Hepatocyte (in vitro differentiated cells): ENCODE results near the gene CTNNA3. TPM values are rescaled to one million over a fixed set of nuclear protein-coding genes. Genes with fewer than 3 reads are reported as not detected.

Source experiments
- DNase-seq: peaks from one replicate; pipeline ENCODE4 v3.0.0-alpha.2; 2016; ENCODE audit warnings: low spot score
- H2AFZ ChIP-seq: fragments of 200-600 bp; sonication (generic); 2 replicates; pipeline ENCODE4 v1.6.0; 2016; ENCODE audit warnings: antibody characterized with exemption, mild to moderate bottlenecking
- H3K27ac ChIP-seq: fragments of 200-600 bp; sonication (generic); 2 replicates; pipeline ENCODE4 v1.5.1; 2016; ENCODE audit warnings: mild to moderate bottlenecking
- H3K27me3 ChIP-seq: fragments of 200-600 bp; sonication (generic); 2 replicates; pipeline ENCODE4 v1.6.1; 2016
- H3K36me3 ChIP-seq: fragments of 200-600 bp; sonication (generic); replicated peaks from 2 replicates; pipeline ENCODE4 v1.5.1; 2016; ENCODE audit warnings: low read depth; ENCODE audit not compliant: insufficient read depth
- H3K4me1 ChIP-seq: fragments of 200-600 bp; sonication (generic); 2 replicates; pipeline ENCODE4 v1.5.1; 2016; ENCODE audit warnings: mild to moderate bottlenecking, moderate library complexity; ENCODE audit not compliant: insufficient read depth
- H3K4me2 ChIP-seq: fragments of 200-600 bp; sonication (generic); 2 replicates; pipeline ENCODE4 v1.6.0; 2016
- H3K4me3 ChIP-seq: fragments of 200-600 bp; sonication (generic); 2 replicates; pipeline ENCODE4 v1.5.1; 2016; ENCODE audit warnings: mild to moderate bottlenecking
- H3K79me2 ChIP-seq: fragments of 200-600 bp; sonication (generic); 2 replicates; pipeline ENCODE4 v1.6.0; 2017; ENCODE audit warnings: mild to moderate bottlenecking
- H3K9me2 ChIP-seq: fragments of 200-600 bp; sonication (generic); replicated peaks from 2 replicates; pipeline ENCODE4 v1.6.0; 2017; ENCODE audit warnings: mild to moderate bottlenecking; ENCODE audit not compliant: insufficient read depth
- H3K9me3 ChIP-seq: fragments of 200-600 bp; sonication (generic); 2 replicates; pipeline ENCODE4 v1.5.1; 2016; ENCODE audit warnings: low read depth, mild to moderate bottlenecking
- H4K20me1 ChIP-seq: fragments of 200-600 bp; sonication (generic); 2 replicates; pipeline ENCODE4 v1.6.0; 2016; ENCODE audit warnings: mild to moderate bottlenecking; ENCODE audit not compliant: insufficient read depth, poor library complexity, severe bottlenecking
- CTCF ChIP-seq: fragments of 200-600 bp; sonication (generic); IDR thresholded peaks from 2 replicates; pipeline ENCODE4 v1.5.1; 2016; ENCODE audit warnings: antibody characterized with exemption, mild to moderate bottlenecking; ENCODE audit not compliant: poor library complexity
- EZH2 ChIP-seq: fragments of 200-600 bp; sonication (generic); IDR thresholded peaks from 2 replicates; pipeline ENCODE4 v1.6.1; 2016; ENCODE audit warnings: antibody characterized with exemption, mild to moderate bottlenecking, borderline replicate concordance
- EZH2phosphoT487 ChIP-seq: fragments of 200-600 bp; sonication (generic); IDR thresholded peaks from one replicate; pipeline ENCODE4 v1.6.1; 2018; ENCODE audit warnings: antibody characterized with exemption, mild to moderate bottlenecking, low read depth, moderate library complexity; ENCODE audit not compliant: unreplicated experiment, severe bottlenecking
- WGBS: methylation state at CpG from one replicate; pipeline ENCODE4 v1.1.6; 2016; ENCODE audit warnings: low lambda C conversion rate; ENCODE audit errors: missing lambda C conversion rate; 5-methylcytosine and 5-hydroxymethylcytosine counted together
- polyA plus RNA-seq: library from polyadenylated mRNA; unstranded; fragments of >200 nt; fragmentation: Nextera tagmentation; extraction: Ambion mirVana; gene quantifications from 2 replicates; pipeline ENCODE4 v1.2.1, GENCODE V29; 2016
- total RNA-seq: library from RNA; depleted of rRNA; stranded (reverse); fragments of >200 nt; gene quantifications from 2 replicates; pipeline ENCODE4 v1.2.3, GENCODE V29; 2014

The CTNNA3 gene
- total and polyA plus RNA-seq, 2 experiments from 2014 or later, result 12.9 to 25.9 TPM

GRCh38 chr10:66714741-66715140 is 981.3 kb downstream of the CTNNA3 start:
- H3K27me3 ChIP-seq, result no peaks in the 10 kb centered on the region
- no peak overlapping the region for H3K27ac ChIP-seq
- no peaks in the 10 kb centered on the region for H4K20me1 ChIP-seq
- no peaks in the 10 kb centered on the region for H3K9me3 ChIP-seq
- no peak overlapping the region for H3K4me2 ChIP-seq
- H3K4me1 ChIP-seq, result no peaks in the 10 kb centered on the region
- 52% methylated on average over 1 of the region's 1 CpG for WGBS
- TF ChIP-seq EZH2, result no peak
- no peak for TF ChIP-seq EZH2phosphoT487
- no peak for TF ChIP-seq CTCF
- H3K4me3 ChIP-seq, result no peak overlapping the region
- H3K9me2 ChIP-seq, result no peaks in the 10 kb centered on the region
- no peaks in the 10 kb centered on the region for H3K79me2 ChIP-seq
- DNase-seq, result no peak
- H3K36me3 ChIP-seq, result no peaks in the 10 kb centered on the region
- no peak overlapping the region for H2AFZ ChIP-seq

DNA sequence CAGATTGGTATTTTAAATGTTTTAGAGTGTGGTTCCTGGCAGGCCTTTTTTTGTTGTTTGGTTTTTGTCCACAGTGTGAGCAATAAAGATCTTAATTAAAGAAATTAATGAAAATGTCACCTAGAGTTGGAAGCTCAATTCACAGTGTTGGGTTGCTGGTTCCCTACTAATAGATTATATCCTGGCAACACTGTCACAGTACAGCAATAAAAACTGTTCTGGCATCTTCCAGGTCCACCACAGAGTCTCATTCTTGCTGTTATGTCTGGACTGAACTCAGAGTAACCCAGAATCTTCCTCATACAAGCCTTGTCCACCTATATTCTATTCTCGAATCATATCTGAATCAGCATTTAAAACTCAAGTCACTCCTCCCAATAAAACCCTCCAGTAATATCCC is 982.6 kb downstream of the CTNNA3 start:
- H3K27me3 ChIP-seq, result no peaks in the 10 kb centered on the region
- TF ChIP-seq EZH2 (no peak), CTCF (no peak), EZH2phosphoT487 (no peak)
- 89% methylated on average over 1 of the region's 1 CpG for WGBS
- no peaks in the 10 kb centered on the region for H3K36me3 ChIP-seq
- H3K79me2 ChIP-seq, result no peaks in the 10 kb centered on the region
- H3K4me2 ChIP-seq, result no peak overlapping the region
- H3K9me2 ChIP-seq, result no peaks in the 10 kb centered on the region
- no peak overlapping the region for H3K27ac ChIP-seq
- H3K4me1 ChIP-seq, result no peaks in the 10 kb centered on the region
- H2AFZ ChIP-seq, result no peak overlapping the region
- H3K4me3 ChIP-seq, result no peak overlapping the region
- H3K9me3 ChIP-seq, result no peaks in the 10 kb centered on the region
- H4K20me1 ChIP-seq, result no peaks in the 10 kb centered on the region
- DNase-seq, result no peak

- no peaks in the 10 kb centered on the region for H3K4me1 ChIP-seq
- TF ChIP-seq CTCF (no peak), EZH2phosphoT487 (no peak), EZH2 (no peak)
- no peak overlapping the region for H3K27ac ChIP-seq
- no peak overlapping the region for H3K4me2 ChIP-seq
- H3K36me3 ChIP-seq, result no peaks in the 10 kb centered on the region
- no peaks in the 10 kb centered on the region for H3K27me3 ChIP-seq
- no peaks in the 10 kb centered on the region for H4K20me1 ChIP-seq
- no peaks in the 10 kb centered on the region for H3K9me2 ChIP-seq
- H3K79me2 ChIP-seq, result no peaks in the 10 kb centered on the region
- 100% methylated on average over 1 of the region's 1 CpG for WGBS
- H3K4me3 ChIP-seq, result no peak overlapping the region
- H2AFZ ChIP-seq, result no peak overlapping the region
- no peak for DNase-seq
- H3K9me3 ChIP-seq, result no peaks in the 10 kb centered on the region
These were observed 997.9 kb downstream of the CTNNA3 start for GRCh38 chr10:66698069-66698468.

DNA sequence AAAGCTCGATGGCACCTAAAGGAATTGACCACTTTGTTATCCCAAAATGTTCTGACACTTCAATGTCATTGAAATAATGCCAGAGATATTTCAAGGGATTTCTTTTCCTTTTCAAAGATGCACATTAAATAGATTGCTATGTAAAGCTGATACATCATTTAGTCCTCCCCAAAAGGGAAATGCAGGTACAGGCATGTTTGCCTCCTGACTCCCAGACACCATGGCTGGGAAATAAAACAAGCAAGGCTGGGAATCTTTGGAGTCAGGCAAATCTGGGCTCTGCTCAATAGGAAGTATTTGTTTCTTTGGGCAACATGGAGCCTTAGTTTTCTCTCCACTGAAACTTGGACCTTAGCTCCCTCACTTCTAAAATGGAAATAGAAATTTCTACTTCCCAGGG is 1000.9 kb downstream of the CTNNA3 start:
- Histone ChIP-seq H3K79me2 (no peaks in the 10 kb centered on the region), H4K20me1 (no peaks in the 10 kb centered on the region)
- TF ChIP-seq EZH2phosphoT487 (no peak), EZH2 (no peak), CTCF (no peak)

More for the DNA sequence above, 1000.9 kb downstream of the CTNNA3 start:
- no peak for DNase-seq
- no peaks in the 10 kb centered on the region for H3K27me3 ChIP-seq
- no peak overlapping the region for H3K27ac ChIP-seq
- no peaks in the 10 kb centered on the region for H3K9me3 ChIP-seq
- H3K36me3 ChIP-seq, result no peaks in the 10 kb centered on the region
- H3K4me3 ChIP-seq, result no peak overlapping the region
- H2AFZ ChIP-seq, result no peak overlapping the region
- H3K9me2 ChIP-seq, result no peaks in the 10 kb centered on the region
- WGBS, result 87% methylated on average over 1 of the region's 1 CpG
- no peak overlapping the region for H3K4me2 ChIP-seq
- no peaks in the 10 kb centered on the region for H3K4me1 ChIP-seq
